ENCODE data around the gene PAOX.

Gene PAOX

GRCh38 chr10:133440633-133441285 is 61.7 kb downstream of the PAOX start:
- DNase-seq = no peak
